Stromal cell of bone marrow (primary cell): ENCODE results near the gene TBC1D16.

Experiments used
- DNase-seq: peaks from one replicate; pipeline ENCODE4 v3.0.0-alpha.2; 2012; ENCODE audit warnings: low read depth

TBC1D16 gene

DNA sequence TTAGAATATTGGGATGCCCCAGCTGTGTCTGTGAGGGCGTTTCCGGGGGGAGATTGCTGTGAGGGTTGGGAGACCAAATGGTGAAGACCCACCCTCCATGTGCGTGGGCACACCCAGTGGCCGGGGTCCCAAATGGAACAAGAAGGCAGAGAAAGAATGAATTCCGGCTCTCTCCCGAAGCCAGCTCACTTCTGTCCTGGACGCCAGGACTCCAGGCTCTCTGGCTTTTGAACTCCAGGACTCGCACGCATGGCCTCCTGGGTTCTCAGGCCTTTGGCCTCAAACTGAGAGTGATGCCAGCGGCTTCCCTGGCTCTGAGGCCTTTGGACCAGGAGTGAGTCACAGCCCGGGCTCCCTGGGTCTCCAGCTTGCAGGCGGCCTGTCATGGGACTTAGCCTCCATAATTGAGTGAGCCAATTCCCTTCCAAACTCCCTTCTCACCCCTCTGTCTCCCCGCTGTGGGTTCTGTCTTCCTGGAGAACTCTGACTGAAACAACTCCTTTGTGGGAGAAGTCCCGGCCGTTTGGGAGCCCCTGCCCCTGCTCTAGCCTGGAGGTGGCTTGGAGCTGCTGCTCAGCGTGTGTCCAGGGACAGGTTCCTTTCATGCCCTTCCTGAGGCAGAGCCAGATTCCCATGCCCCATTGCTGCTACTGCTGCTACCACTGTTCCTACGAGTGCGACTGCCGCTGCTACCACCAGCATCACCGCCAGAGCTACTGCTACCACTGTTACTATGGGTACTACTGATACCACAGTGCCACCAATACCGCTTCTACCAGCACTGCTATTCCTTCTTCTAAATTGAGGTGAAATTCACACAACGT, 146.6 kb downstream of the TBC1D16 start:
- DNase-seq, result no peak

DNA sequence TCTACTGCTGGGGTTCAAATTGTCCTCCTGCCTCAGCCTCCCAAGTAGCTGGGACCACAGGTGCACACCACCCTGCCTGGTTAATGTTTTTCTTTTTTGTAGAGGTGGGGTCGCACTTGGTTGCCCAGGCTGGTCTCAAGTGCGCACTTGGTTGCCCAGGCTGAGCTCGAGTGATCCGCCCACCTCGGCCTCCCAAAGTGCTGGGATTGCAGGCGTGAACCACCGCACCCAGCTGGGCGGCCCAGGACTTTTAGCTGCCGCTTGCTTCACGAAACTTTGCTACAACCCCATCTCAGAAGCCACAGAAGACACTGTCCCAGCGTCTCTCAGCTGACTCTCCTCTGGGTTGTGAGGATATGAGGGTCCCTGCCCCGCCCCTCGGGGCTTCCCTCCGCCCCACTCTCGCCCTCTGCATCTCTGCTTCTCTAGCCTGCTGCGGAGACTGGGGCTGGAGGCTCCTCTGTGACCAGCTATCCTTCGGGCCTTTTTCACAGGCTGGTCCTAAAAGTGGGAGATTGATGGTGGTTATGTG, 147.6 kb downstream of the TBC1D16 start:
- DNase-seq, result no peak

DNA sequence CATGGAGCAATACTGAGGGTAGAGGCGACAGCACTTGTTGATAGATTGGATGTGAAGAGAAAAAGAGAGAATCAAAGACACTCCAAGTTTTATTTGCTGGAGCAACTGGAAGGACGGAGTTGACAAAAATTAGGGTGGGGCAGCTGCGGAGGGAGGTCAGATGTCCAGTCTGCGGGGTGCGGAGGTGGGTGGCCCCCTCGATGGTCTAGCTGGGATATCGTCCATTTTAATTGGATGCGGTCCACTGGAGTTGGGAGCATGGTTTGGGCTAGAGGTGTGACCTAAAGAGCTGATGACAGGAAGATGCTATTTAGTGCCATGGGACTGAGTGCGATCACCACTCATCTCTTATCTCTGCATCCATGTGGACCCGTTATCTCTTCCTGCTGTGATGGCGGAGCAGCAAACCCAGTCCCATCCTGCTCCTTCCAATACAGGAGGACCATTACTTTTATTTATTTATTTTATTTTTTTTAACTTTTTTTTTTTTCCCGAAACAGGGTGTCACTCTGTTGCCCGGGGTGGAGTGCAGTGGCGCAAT, 148.2 kb downstream of the TBC1D16 start:
- no peak for DNase-seq

DNA sequence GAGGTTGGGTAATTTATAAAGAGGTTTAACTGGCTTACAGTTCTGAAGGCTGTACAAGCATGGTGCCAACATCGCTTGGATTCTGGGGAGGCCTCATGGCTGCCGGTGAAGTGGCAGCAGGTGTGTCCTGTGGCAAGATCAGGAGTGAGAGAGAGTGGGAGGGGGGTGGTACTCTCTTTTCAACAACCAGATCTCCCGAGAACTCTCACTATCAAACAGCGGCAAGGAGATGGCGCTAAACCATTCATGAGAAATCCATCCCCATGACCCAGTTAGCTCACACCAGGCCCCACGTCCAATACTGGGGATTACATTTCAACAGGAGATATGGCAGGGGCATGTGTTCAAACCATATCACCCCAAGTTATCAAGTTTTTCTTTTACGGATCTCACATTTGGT, 152.5 kb downstream of the TBC1D16 start:
- DNase-seq, result no peak
